ENCODE results near the gene CYB5R4.

The CYB5R4 gene

GRCh38 chr6:84003654-84004053 lies 144.2 kb downstream of the CYB5R4 start:
- TF ChIP-seq CSDC2 (CRISPR knock-in tag; IDR thresholded peaks at IDR 0.05) = no peak
- no peak for TF ChIP-seq SNAI2 (CRISPR knock-in tag; IDR thresholded peaks at IDR 0.05)
- TF ChIP-seq OSR1 (CRISPR knock-in tag; IDR thresholded peaks at IDR 0.05) = no peak
- TF ChIP-seq ARNTL (CRISPR knock-in tag; IDR thresholded peaks at IDR 0.05; ENCODE audit: borderline replicate concordance, low read depth) = no peak
- no peak for TF ChIP-seq TCF4 (CRISPR knock-in tag; IDR thresholded peaks at IDR 0.05; ENCODE audit: borderline replicate concordance)
- no peak for TF ChIP-seq TOX (CRISPR knock-in tag; IDR thresholded peaks at IDR 0.05; ENCODE audit: borderline replicate concordance)

GRCh38 chr6:84007871-84008270 lies 148.4 kb downstream of the CYB5R4 start:
- ATAC-seq = no peak
- TF ChIP-seq SNAI2 (CRISPR knock-in tag; IDR thresholded peaks at IDR 0.05) (no peak), OSR1 (CRISPR knock-in tag; IDR thresholded peaks at IDR 0.05) (no peak), TOX (CRISPR knock-in tag; IDR thresholded peaks at IDR 0.05; ENCODE audit: borderline replicate concordance) (no peak), PPARA (CRISPR knock-in tag; IDR thresholded peaks at IDR 0.05; ENCODE audit: borderline replicate concordance) (no peak), CSDC2 (CRISPR knock-in tag; IDR thresholded peaks at IDR 0.05) (no peak), ISL1 (CRISPR knock-in tag; IDR thresholded peaks at IDR 0.05) (no peak), RARB (CRISPR knock-in tag; IDR thresholded peaks at IDR 0.05) (no peak), TCF4 (CRISPR knock-in tag; IDR thresholded peaks at IDR 0.05; ENCODE audit: borderline replicate concordance) (no peak), CREB5 (CRISPR knock-in tag; IDR thresholded peaks at IDR 0.05; ENCODE audit: low read depth) (no peak), TSHZ2 (CRISPR knock-in tag; IDR thresholded peaks at IDR 0.05) (no peak), CSRNP3 (CRISPR knock-in tag; IDR thresholded peaks at IDR 0.05) (no peak), ZNF70 (CRISPR knock-in tag; IDR thresholded peaks at IDR 0.05) (no peak), ZC3H10 (CRISPR knock-in tag; IDR thresholded peaks at IDR 0.05) (no peak), ESRRG (CRISPR knock-in tag; IDR thresholded peaks at IDR 0.05) (no peak), BACH2 (CRISPR knock-in tag; IDR thresholded peaks at IDR 0.05; ENCODE audit: borderline replicate concordance) (no peak), ZNF8 (CRISPR knock-in tag; IDR thresholded peaks at IDR 0.05) (no peak)

More at GRCh38 chr6:84003654-84004053, 144.2 kb downstream of the CYB5R4 start:
- ATAC-seq = no peak

GRCh38 chr6:84013354-84013753 lies 153.9 kb downstream of the CYB5R4 start:
- TF ChIP-seq TSHZ2 (CRISPR knock-in tag; IDR thresholded peaks at IDR 0.05) (no peak), ZNF8 (CRISPR knock-in tag; IDR thresholded peaks at IDR 0.05) (no peak), ARNTL (CRISPR knock-in tag; IDR thresholded peaks at IDR 0.05; ENCODE audit: borderline replicate concordance, low read depth) (no peak), RARB (CRISPR knock-in tag; IDR thresholded peaks at IDR 0.05) (no peak), ZNF70 (CRISPR knock-in tag; IDR thresholded peaks at IDR 0.05) (no peak), ZC3H10 (CRISPR knock-in tag; IDR thresholded peaks at IDR 0.05) (no peak)
- no peak for ATAC-seq

GRCh38 chr6:84013931-84014330 lies 154.4 kb downstream of the CYB5R4 start:
- ATAC-seq = no peak
- TF ChIP-seq ZC3H10 (CRISPR knock-in tag; IDR thresholded peaks at IDR 0.05) = no peak
- no peak for TF ChIP-seq BACH2 (CRISPR knock-in tag; IDR thresholded peaks at IDR 0.05; ENCODE audit: borderline replicate concordance)
- TF ChIP-seq PATZ1 (CRISPR knock-in tag; IDR thresholded peaks at IDR 0.05; ENCODE audit: borderline replicate concordance) = no peak
- TF ChIP-seq TSHZ2 (CRISPR knock-in tag; IDR thresholded peaks at IDR 0.05) = no peak
- no peak for TF ChIP-seq GLIS3 (CRISPR knock-in tag; IDR thresholded peaks at IDR 0.05)
- no peak for TF ChIP-seq ZFP30 (CRISPR knock-in tag; IDR thresholded peaks at IDR 0.05)
- TF ChIP-seq ARNTL (CRISPR knock-in tag; IDR thresholded peaks at IDR 0.05; ENCODE audit: borderline replicate concordance, low read depth) = no peak
